Measurements from ENCODE around the gene GAB1. TPM values are rescaled to one million over a fixed set of nuclear protein-coding genes. Genes with fewer than 3 reads are reported as not detected.
A peak's percentile ranks its signal among the peaks of the same experiment; 100 is the strongest.
"Not testable (repeated sequence)": the region's sequence is repeated elsewhere in the genome, so short reads cannot be mapped to it uniquely, and the experiment has no call there.

GAB1 gene
- total RNA-seq, 1 donor from 2014 or later: 31.0 TPM

GRCh38 chr4:143348233-143349077 is 11.8 kb downstream of the GAB1 start:
- Histone ChIP-seq H3K27ac (no peak overlapping the region), H3K4me3 (no peak overlapping the region), H3K27me3 (no peaks in the 10 kb centered on the region), H3K36me3 (no peaks in the 10 kb centered on the region), H3K4me1 (peaks cover 20 to 44% of the 10 kb centered on the region in 2 donors), H3K9me3 (no peaks in the 10 kb centered on the region)
- DNase-seq (ENCODE audit: low spot score in 2 of 2): no peak
- intact Hi-C loops (cut with DNase I): no loop called here
- TF ChIP-seq CTCF (IDR thresholded peaks at IDR 0.05): no peak

GRCh38 chr4:143349858-143350527 is 13.3 kb downstream of the GAB1 start:
- peaks cover 16 to 34% of the 10 kb centered on the region in 2 donors for H3K4me1 ChIP-seq
- H3K27ac ChIP-seq: peak overlapping the region in 1 of 2 donors; percentile 9
- H3K9me3 ChIP-seq; H3K36me3 ChIP-seq; H3K4me3 ChIP-seq; DNase-seq (ENCODE audit: low spot score in 2 of 2); H3K27me3 ChIP-seq: not testable (repeated sequence)
- intact Hi-C loops (cut with DNase I): loop anchor here (10.0 kb wide), 1 partner anchor 535 kb away; no protein-coding TSS in a partner anchor

- H3K27me3 ChIP-seq: no peaks in the 10 kb centered on the region
- DNase-seq (ENCODE audit: low spot score in 2 of 2): no peak
- intact Hi-C loops (cut with DNase I): loop anchor here (10.0 kb wide), 1 partner anchor 536 kb away; no protein-coding TSS in a partner anchor
- peak overlapping the region; percentile 79 to 83 for H3K27ac ChIP-seq
- H3K4me3 ChIP-seq: no peak overlapping the region
- peaks cover 12 to 33% of the 10 kb centered on the region in 2 donors for H3K4me1 ChIP-seq
- H3K36me3 ChIP-seq: no peaks in the 10 kb centered on the region
- TF ChIP-seq CTCF (IDR thresholded peaks at IDR 0.05): no peak
- no peaks in the 10 kb centered on the region for H3K9me3 ChIP-seq
These were observed 14.5 kb downstream of the GAB1 start for GRCh38 chr4:143351149-143351691.

GRCh38 chr4:143351774-143352451 is 15.2 kb downstream of the GAB1 start:
- H3K4me3 ChIP-seq: peak overlapping the region in 1 of 2 donors; percentile 16
- H3K4me1 ChIP-seq: peaks cover 16 to 39% of the 10 kb centered on the region in 2 donors
- intact Hi-C loops (cut with DNase I): loop anchor here (10.0 kb wide), 1 partner anchor 537 kb away; no protein-coding TSS in a partner anchor

GRCh38 chr4:143352720-143353119 is 16.0 kb downstream of the GAB1 start:
- Histone ChIP-seq H3K27ac (peak overlapping the region; percentile 79 to 83), H3K4me1 (peaks cover 19 to 46% of the 10 kb centered on the region in 2 donors), H3K4me3 (peak overlapping the region in 1 of 2 donors; percentile 16), H3K27me3 (no peaks in the 10 kb centered on the region), H3K36me3 (no peaks in the 10 kb centered on the region), H3K9me3 (no peaks in the 10 kb centered on the region)
- DNase-seq (ENCODE audit: low spot score in 2 of 2): no peak
- intact Hi-C loops (cut with DNase I): loop anchor here (10.0 kb wide), 1 partner anchor 538 kb away; no protein-coding TSS in a partner anchor
- TF ChIP-seq CTCF (IDR thresholded peaks at IDR 0.05): no peak

More at GRCh38 chr4:143351774-143352451, 15.2 kb downstream of the GAB1 start:
- H3K27ac ChIP-seq: peak overlapping the region; percentile 79 to 83
- no peaks in the 10 kb centered on the region for H3K27me3 ChIP-seq
- DNase-seq (ENCODE audit: low spot score in 2 of 2): no peak
- no peak for TF ChIP-seq CTCF (IDR thresholded peaks at IDR 0.05)
- no peaks in the 10 kb centered on the region for H3K9me3 ChIP-seq
- no peaks in the 10 kb centered on the region for H3K36me3 ChIP-seq

Measured in ascending aorta (tissue), 2 donors.